ELF-1 (cell line): Measurements from ENCODE around the gene TMEM171.

ENCODE experiments used
- DNase-seq: peaks from one replicate; pipeline ENCODE4 v3.0.0-alpha.2; 2016; ENCODE audit warnings: low read depth, low spot score

The TMEM171 gene

DNA sequence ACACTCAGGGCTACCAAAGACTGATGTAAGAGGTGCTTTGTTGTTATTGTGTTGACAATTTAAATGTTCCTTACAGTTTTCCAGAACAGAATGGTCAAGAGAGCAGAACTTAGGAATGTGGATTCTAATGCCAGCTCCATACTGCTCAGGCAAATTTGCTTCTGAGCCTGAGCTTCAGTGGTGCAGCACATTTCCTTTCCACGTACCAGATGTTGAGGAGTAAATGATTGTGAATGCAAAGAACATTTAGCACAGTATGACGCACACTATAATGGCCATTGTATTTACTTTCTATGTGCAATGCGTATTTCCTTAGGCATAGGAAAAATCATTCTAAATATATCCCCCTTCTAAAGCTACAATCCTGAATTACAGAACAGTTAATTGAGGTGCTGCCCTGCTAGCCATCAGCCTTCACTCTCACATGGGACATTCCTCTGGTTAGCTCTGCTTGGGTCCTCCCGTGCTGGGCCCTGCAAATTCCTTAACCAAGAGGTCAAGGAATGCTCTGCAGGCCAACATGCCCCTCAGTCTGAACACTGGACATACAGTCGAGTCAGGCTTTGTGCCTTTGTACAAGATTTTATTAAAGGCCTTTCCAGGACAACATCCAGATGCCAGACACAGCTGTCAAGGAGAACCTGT lies 31.5 kb downstream of the TMEM171 start:
- DNase-seq, result peak; percentile 33

DNA sequence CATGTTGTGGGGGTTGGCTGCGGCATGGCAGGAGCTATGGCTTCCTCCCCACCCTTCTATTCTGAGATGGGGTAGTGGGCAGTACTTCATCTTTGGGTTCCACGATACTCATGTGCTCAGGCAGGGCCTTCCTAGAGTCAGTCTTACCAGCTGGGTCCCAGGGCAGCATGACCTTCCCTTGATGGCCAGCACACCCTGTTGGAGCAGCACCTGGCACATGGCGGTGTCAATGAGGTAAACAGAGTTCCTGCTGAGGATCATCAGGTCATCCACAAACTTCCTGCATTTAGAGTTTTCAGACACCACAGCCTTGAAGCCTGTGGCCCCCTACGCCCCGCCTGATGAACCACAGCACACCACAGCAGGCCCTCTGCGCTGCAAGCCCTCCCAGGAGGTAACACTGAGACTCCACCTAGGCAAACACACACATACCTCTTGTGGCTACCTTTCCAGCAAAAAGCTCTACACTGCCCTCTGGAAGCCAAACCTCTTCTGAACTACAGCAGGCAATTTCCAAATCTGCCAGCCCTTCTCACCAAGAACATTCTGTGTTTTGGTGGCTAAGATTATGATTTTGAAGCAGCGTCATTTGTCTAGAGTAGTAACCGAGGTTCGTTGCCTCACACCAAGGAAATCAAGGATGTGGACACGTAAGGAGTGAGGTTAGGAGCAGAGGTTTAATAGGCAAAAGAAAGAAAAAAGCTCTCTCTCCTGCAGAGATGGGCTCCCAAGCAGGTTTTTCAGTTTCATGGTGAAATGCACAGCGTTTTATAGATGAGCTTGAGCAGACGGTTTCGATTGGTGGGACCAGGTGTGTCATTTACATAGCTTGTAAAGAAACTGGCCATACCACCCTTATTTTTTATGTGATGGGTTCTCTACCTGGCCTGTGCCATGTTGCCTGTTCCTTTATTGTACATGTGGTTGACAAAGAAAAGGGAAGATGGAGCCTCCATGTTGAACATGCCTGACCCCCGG lies 32.3 kb downstream of the TMEM171 start:
- peak; percentile 47 for DNase-seq

DNA sequence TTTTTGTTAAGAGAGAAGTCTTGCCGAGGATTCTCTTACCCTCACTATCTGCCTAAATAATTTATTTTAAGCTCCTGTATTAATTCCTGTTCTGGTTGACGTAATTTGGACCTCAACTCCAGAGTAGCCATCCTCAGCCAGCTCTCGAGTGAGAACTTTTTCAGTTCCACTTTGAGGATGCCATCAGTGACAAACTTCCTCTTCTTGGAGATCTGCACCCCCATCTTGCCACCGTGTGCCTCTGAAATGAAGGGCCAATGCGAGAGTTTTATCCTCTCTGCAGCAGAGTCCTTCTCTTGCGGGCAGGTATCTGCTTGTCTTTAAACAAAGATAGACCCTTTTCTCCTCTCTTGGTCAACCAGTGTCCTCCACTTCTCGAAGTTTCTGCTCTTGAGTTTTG lies 33.1 kb downstream of the TMEM171 start:
- no peak for DNase-seq

- no peak for DNase-seq
Observed at GRCh38 chr5:73154208-73155006, 34.0 kb downstream of the TMEM171 start.

GRCh38 chr5:73155271-73156222 lies 35.2 kb downstream of the TMEM171 start:
- peak; percentile 27 for DNase-seq

DNA sequence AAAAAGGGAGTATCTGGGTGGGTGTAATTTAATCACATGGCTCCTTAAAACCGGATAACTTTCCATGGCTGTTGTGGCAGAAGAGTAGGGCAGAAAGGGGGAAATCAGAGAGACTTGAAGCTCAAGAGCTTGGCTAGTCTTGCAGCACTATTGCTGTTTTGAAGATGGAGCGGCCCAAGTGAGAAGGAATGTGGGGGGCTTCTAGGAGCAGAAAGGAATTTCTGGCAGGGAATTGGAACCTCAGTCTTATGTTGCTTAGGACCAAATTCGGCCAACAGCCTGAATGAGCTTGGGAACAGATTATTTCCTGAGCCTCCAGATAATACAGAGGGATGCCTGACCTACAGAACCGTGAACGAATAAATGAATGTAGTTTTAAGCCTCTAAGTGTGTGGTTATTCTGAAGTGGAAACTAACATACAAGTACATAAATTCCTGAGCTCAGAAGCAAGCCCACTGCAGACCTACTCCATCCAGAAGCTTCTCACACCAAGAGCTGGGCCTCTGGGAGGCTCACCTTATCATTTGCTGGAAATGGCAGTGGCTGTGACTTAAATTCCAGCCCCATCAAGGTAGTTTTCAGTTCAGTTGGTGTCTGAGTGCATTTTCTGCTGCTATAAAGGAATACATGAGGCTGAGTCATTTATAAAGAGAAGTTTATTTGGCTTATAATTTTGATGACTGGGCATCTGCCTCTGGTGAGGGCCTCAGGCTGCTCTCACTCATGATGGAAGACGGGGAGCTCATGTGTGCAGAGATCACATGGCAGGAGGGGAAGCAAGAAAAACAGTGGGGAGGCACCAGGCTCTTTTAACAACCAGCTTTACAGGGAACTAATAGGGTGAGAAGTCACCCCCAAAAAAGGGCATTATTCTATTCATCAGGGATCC lies 37.3 kb downstream of the TMEM171 start:
- no peak for DNase-seq

DNA sequence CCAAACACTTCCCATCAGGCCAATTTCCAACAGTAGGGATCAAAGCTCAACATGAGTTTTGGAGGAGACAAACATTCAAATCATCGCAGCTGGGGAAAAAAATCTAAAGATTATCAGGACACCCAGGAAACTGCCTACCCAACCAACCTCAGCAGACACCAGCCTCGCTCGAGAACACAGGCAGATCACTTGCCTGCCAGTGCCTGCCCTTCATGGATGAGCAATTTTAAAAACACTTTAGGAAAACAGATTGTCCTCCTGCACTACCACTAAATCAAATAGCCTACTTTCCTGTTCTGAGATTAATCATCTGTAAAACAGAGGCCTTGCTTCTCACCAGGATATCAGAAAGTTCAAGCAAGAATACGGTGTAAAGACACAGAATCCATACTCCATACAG lies 37.9 kb downstream of the TMEM171 start:
- DNase-seq, result no peak

- no peak for DNase-seq
Observed at GRCh38 chr5:73160239-73160671, 39.9 kb downstream of the TMEM171 start.

DNA sequence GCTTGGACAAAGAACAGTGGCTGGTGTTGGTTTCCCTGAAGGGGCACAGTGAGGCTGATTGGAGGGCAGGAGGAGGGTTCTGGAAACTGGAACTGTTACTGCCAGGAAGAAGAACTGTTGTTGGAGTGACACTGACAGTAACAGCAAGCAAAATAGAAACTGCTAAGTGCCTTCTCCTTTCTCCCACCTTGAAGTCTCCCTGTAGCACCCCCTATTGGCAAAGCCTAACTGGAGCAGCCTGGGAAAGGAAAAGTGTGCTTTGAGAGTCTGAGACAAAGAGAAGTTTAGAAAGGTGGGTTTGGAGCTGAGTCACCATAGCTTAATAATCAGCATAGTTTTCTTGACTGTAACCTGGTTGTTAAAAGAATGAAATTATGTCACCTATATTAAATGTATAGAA lies 50.1 kb downstream of the TMEM171 start:
- peak; percentile 75 for DNase-seq

DNA sequence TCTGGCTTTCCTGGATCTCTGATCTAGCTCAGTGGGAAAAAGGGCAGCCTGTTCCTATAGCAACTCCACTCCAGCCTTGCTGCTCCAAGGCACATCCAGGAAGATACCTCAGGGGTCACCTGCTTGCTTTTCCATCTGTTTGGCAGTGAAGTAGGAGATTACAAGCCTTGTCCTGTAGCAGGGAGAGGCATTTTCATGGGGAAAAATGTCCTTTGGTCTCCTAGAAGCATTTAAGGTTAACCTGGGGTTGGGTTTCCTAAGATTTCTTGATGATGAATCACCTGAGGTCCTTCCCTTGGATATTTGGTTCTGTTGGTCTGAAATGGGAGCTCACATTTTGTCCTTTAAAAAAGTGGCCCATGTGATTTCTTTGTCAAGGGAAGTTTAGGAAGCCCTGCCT lies 51.1 kb downstream of the TMEM171 start:
- DNase-seq, result no peak

DNA sequence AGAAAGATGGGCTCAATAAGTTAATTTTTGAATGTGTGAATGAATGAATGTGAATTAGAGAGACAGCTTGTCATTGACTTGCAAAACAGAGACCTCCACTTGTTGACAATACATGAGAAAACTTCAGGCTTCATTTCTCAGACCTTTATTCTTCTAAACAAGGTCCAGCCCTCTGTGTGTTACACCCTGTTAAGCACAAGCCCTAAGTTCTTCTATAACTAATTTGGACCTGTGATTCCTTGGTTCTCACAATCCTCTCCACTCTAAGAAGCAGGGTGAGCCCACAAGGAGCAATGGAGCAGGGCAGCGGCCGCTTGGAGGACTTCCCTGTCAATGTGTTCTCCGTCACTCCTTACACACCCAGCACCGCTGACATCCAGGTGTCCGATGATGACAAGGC lies 52.6 kb downstream of the TMEM171 start, which contains the start of gene TMEM174:
TSS of gene TMEM174 (plus strand) at position 243 of the 400 bp plus-strand sequence. CDS start at position 294, 51 bp downstream.
- DNase-seq, result no peak

GRCh38 chr5:73174100-73174815 lies 53.9 kb downstream of the TMEM171 start:
- no peak for DNase-seq

DNA sequence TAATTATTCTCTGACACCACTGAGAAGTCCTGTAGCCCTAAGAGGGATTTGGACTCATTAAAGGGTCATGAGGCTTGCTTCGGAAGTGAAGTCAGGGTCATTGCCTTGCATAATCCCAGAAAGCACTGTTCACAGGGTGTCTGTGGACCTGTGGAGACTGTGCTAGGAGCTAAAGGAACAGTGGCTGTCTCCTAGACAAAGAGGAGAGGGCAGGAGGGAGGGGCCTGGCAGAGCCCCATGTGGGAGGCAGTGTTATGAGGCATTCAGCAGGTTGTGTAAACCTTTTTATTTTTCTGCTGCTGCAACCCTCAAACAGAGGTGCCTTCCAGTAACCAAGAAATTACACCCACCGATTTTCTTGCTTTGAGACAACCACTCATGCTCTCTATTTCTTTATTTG lies 55.9 kb downstream of the TMEM171 start:
- DNase-seq, result no peak

GRCh38 chr5:73178265-73178664 lies 57.9 kb downstream of the TMEM171 start:
- DNase-seq, result no peak

DNA sequence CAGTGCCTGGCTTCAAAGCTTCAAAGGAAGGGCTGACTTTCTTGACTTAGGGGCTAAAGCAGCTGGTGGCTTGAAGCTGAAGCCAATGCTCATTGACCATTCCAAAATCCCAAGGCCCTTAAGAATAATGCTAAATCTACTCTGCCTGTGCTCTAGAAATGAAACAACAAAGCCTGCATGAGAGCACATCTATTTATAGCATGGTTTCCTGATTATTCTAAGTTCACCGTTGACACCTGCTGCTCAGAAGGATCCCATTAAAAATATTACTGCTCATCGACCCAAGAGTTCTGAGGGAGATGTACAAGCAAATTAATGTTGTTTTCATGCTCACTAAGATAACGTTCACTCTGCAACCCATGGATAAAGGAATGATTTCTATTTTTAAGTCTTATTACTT lies 59.4 kb downstream of the TMEM171 start:
- DNase-seq, result no peak

DNA sequence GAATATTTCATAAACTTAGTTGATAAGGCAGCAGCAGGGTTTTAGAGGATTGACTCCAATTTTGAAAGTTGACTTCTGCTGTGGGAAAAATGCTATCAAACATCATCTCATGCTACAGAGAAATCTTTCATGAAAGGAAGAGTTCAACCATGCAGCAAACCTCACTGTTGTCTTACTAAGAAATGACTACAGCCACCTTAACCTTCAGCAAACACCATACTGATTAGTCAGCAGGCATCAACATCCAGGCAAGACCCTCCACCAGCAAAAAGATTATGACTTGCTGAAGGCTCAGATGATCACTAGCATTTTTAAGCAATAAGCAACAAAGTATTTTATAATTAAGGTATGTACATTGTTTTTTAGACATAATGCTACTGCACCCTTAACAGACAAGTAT lies 60.2 kb downstream of the TMEM171 start:
- DNase-seq, result no peak
